HL-60/S4 treated with retinoic acid at 250 ng/mL for 4 days and 3 days (cell line): ENCODE results near the gene BTBD2.

ENCODE experiments used
- in situ Hi-C: fragments of 300-500 bp; cut with MboI; formaldehyde crosslinking; loops from 2 replicates; pipeline ENCODE4 v1.7.0; 2022; ENCODE audit warnings: low sequenced_read_pairs

Gene BTBD2

DNA sequence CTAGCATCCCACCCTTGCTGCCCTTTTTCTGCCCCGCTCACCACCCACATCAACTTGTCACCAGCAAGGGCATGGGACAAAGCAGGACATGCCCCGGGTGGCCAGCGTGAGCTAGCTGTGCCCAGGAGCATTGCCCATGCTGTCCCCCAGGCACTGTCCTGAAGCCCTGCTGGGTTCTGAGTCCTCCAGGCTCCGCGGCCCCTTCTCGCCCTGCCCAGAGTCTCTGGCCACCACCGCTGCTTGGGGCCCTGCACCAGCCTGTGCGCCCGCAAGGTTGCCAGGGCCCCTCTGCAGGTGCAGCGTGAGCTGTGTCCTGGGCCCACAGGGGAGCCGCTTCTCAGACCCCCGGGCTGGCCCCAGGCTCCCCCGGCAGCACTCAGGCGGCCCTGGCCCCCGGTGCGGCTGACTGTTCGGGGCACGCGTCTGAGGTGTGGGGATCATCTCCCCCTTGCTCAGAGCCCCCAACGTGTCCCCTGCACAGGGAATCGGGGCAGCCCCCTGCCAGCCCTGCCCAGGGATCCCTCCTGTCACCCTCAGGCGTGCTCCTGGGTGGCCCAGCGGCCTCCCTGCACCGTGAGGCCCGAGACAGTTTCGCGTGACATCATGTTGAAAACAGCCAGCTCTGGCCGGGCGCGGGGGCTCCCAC lies 70.5 kb downstream of the BTBD2 start:
- in situ Hi-C loops, result no loop called here

DNA sequence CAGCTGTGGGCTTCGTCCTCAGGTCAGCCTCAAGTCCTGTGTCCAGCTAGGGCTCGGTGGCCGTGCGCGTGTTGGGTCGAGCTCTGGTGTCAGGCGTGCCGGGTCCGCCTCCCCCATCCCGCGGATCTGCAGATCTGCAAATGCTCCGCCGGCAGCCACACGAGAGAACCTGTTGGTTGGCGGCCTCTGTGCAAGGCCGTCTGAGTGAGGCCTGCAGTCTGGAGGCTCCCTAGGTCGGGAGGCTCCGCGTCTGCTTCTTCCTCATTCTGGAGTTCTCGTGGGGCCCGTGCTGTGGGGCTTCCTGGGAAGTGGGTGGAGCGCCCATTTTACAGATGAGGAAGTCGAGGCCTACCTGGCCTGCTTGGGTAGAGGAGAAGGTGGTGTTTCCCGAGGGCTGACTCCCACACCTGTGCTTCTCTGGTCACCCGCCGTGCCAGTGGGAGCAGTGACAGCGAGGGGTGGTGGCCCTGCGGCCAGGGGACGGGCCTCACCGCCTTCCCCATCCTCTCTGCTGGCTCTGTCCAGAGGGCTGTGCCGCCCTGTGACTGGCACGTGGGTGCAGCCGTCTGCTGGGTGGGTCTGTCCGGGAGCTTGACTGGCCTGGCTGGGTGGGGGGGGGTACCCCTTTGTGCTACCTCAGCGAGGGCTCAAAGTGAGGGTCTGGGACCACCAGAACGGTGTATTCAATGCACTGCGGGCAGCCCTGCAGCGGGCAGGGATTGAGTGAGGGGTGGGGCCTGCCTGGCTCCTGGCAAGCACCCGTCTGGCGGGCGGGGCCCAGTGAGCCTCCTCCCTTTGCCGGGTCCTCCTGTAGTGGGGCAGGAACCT lies 71.2 kb downstream of the BTBD2 start:
- in situ Hi-C loops, result no loop called here

DNA sequence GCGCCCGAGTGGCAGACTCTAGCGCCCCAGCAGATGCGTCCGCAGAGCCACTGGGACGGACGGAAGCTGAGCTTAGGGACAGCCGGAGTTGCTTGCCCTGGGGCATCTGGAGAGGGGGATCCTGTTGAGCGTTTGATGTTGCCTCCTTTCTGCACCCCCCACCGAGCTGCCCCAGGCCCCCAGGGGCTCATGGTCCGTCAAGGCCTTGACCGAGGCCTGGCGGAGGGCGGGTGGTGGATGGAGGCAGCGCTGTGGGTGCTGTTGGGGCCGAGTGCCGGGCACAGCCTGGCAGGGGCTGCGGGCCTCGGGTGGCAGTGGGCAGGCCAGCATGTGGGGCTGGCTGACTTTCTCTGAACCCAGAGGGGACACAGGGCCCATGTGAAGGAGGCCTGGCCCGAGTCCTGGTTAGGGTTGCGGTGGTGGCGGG lies 71.8 kb downstream of the BTBD2 start:
- in situ Hi-C loops, result no loop called here

DNA sequence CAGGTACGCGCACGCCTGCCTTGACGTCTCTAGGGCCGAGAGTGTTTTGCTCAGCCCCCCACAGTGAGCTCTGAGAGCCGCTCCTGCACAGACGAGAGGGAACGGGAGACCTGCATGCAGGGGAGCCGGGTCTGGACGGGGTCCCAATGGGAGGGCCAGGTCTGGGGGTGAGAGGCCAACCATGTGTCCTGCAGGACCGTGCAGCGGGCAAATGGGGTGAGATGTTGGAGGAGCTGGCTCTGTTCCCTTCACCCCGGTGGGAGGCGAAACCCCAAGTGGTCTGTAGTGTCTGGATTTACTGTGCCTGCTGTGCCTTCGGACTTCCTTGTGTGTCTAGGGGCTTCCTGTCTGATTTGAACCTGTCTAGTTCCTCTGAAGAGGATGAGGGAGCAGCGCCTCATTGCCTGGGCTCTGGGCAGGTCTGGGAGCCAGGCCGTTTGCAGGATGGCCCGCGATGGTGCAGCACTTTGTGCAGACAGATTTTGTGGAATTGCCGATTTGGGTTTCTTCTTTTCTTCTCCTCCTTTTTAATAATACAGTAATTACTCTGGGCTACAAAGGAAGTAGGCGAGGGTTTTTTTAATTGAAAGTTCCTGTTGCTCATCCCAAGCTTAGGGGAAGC lies 72.5 kb downstream of the BTBD2 start:
- in situ Hi-C loops, result no loop called here

DNA sequence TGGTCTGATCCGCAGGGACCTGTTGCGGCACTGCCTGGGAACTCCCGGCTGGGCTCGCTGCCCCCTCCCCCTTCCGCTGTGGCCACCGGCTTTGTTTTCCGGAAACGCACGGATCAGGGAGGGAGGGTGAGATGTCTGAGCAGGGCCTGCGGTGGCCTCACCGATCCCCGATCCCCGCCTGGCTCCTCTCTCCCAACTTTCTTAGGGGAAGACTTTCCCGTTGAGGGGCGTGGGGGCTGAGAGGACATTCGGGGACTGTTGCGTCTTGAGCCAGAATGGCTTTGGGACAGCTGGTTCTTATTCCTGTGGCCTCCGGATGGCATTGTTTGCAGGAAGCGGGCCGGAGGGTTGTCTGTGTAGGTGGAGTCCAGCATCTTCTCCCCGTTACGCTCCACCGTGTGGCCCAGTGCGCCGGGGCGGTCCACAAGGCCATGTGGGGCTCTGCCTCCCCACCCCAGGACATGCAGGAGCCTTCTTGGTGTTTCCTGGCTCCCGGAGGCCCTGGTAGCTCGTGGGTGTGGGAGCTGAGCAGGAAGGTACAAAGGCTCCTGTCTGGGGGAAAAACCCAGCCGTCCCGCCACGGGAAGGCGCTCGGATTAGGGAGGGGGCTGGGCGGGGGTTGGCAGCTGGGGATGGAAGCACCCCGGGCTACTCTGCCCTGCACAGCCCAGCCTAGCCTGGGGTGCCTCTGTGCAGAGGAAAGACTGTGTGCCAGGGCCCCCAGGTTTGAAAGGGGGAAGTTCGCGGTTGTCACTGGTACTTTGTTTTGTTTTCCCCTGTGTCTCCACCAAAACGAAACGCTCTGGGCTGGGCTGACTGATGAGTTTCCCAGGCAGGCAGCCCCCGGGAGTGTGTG lies 73.2 kb downstream of the BTBD2 start:
- in situ Hi-C loops, result no loop called here

DNA sequence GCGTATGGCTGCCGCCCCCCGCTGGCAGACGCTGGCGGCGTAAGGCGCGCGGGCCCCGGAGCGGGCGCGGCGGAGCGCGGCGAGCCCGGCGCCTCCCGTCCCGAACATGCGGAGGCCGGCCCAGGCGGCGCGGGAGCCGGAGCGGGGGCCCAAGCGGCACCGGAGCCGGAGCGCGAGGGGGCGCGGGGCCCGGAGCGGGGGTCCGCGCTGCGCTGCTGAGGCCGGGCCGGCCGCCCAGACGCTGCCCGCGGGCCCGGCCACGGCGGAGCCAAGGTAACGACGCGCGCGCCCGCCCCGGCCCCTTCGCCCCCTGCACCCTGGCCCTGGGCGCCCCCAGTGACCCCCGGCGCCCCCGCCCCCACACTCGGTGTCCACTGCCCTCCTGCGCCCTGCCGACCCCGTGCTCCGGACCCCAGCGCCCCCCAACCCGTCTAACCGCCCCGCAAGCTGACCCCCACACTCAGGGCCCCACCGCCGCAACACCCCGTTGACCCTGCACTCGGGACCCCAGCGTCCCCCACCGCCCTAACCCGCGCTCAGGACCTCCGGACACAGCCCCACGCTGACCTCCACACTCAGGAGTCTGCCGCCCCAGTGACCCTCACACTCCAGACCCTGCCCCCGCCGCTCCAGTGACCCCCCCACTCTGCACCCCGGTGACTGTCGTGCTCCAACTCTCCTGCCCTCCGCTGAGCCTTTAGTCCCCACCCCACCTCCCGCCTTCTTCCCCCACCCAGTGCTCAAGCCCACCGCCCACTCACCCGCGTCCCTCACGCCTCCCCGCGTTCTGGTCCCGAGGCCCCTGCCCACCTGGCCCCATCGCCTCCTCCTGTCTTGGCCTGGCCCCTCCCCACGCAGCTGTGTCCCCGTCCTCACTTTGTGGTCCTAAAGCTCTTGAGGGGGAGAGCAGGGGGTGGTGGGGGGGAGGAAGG lies 74.1 kb downstream of the BTBD2 start, which contains the start of gene CSNK1G2:
CSNK1G2 (plus strand) TSS at position 27 of the 932 bp plus-strand sequence. CDS start 28,601 bp downstream, outside the sequence.
- in situ Hi-C loops, result no loop called here

DNA sequence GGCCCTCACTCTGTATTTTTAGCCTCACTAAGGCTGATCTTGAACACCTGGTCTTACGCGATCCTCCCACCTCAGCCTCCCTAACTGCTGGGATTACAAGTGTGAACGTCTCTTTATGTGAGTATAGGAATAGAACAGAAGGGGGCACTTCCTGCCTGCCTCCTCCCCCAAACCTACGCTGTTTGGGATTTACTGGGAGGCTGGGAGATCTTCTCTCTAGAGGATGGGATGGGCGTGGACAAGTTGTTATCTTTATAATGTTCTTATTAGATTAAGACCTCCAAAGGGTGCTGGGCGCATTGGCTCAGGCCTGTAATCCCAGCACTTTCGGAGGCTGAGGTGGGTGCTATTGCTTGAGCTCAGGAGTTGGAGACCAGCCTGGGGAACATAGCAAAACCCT lies 77.4 kb downstream of the BTBD2 start:
- in situ Hi-C loops, result no loop called here

DNA sequence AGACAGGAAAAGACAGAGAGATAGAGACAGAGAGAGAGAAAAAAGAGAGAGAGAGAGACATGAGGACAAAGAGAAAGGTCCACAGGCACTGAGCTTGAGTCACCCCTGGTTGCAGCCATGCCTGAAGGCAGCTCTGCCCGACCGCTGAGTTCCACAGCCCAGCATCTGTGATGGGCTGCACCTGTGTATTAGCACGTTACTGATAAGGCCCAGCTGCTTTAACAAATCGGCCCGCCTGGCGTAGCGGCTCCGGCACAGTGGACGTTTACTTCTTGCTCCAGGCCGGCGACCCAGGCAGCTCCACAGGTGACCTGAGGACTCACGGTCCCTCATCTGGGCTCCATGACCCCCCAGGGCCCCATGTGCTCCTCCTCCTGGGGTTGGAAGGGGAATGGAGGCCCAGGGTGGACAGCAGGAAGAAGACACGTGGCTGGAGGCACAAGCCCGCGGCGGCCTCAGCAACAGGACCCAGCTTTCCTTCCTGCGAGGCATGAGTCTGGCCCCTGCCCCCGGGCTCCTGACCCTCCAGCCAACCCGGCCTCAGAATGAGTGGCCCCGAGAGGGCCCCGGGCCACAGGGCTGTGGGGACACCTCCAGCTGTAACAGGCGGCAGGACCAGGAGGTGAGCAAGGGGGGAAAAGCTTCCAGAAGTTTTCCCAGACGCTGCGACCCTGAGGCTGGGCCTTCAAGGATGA lies 78.5 kb downstream of the BTBD2 start:
- in situ Hi-C loops, result no loop called here

DNA sequence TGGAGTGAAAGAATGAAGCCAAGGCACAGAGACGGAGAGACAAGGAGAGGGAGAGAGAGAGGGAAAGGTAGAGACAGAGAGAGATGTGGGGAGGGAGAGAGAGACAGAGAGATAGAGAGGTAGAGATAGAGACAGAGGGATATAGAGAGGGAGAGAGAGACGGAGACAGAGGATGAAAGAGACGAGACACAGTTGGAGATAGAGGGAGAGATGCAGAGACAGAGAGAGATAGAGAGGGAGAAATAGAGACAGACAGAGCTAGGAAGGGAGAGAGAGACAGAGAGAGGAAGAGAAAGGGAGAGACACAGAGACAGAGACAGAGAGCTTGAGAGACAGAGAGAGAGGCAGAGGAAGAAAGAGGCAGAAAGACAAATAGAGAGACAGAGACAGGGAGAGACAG lies 79.1 kb downstream of the BTBD2 start:
- in situ Hi-C loops, result no loop called here

DNA sequence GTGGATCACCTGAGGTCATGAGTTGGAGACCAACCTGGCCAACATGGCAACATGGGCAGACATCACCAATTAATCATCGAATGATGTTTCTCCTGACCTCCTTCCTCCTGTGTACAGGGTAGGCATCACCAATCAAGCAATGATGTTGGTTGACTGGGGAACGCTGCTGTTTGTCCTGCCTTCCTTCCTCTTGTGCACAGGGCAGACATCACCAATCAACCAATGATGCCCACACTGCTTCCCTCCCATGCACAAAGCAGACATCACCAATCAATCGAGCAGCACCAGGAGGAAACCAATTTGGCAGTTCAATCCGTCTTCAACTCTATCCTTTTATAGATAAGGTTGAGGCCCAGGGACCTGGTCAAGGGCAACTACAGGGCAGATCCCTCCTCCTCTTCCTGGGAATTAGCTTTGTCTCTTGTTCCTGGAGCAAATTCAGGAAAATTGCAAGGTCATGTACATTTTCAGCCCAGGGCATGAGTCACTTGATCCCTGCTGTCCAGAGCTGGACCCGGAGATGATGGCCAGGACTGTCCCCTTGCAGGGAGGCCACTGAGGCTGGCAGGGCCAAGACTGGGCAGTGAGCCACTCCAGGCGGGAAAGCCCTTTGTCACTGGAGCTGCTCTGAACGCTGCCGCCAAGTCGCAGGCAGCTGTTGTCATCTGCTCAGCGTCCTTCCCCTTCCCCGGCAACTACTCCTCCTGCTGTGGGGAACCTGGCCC lies 79.9 kb downstream of the BTBD2 start:
- in situ Hi-C loops, result no loop called here
